HepG2 (cell line): Measurements from ENCODE around the gene TUBA4B. TPM values are rescaled to one million over a fixed set of nuclear protein-coding genes. Genes with fewer than 3 reads are reported as not detected.

Experiments
- BRD4 ChIP-seq: sonication (generic); formaldehyde crosslinking; IDR thresholded peaks from 2 replicates; pipeline ENCODE4 v1.4.0; 2020; ENCODE audit warnings: missing genetic modification reagents
- ELF3 ChIP-seq: IDR thresholded peaks from 2 replicates; pipeline ENCODE4 v1.6.1; 2016; ENCODE audit warnings: missing genetic modification reagents, missing compliant biosample characterization
- ESRRA ChIP-seq: sonication (generic); formaldehyde crosslinking; IDR thresholded peaks from 2 replicates; pipeline ENCODE4 v1.5.1; 2020; ENCODE audit warnings: mild to moderate bottlenecking, low read depth, missing genetic modification reagents
- FOSL2 ChIP-seq: sonication (generic); formaldehyde crosslinking; IDR thresholded peaks from 2 replicates; pipeline ENCODE4 v1.4.0; 2020; ENCODE audit warnings: missing genetic modification reagents
- GABPA ChIP-seq, 2 experiments: IDR thresholded peaks; 2 replicates each; pipeline ENCODE4 v1.6.1; 2011 to 2016; ENCODE audit warnings: low read depth in 2 of 2, low read length in 1 of 2, missing biosample characterization in 1 of 2, missing genetic modification characterization in 1 of 2
- IRX3 ChIP-seq: sonication (generic); formaldehyde crosslinking; IDR thresholded peaks from 2 replicates; pipeline ENCODE4 v1.8.1; 2023; ENCODE audit warnings: mild to moderate bottlenecking, low read depth, missing genetic modification reagents, borderline replicate concordance
- LRRFIP1 ChIP-seq: sonication (generic); formaldehyde crosslinking; conservative IDR thresholded peaks from 2 replicates; pipeline ENCODE4 v1.4.0; 2020; ENCODE audit warnings: missing genetic modification reagents
- NFE2L2 ChIP-seq: fragments of 150-350 bp; IDR thresholded peaks from 2 replicates; pipeline ENCODE4 v1.6.1; 2014; ENCODE audit warnings: low read length
- STAG1 ChIP-seq: sonication (generic); formaldehyde crosslinking; IDR thresholded peaks from 2 replicates; pipeline ENCODE4 v1.4.0; 2020; ENCODE audit warnings: missing genetic modification reagents
- TFE3 ChIP-seq: IDR thresholded peaks from 2 replicates; pipeline ENCODE4 v1.6.1; 2016
- THYN1 ChIP-seq: sonication (generic); formaldehyde crosslinking; IDR thresholded peaks from 2 replicates; pipeline ENCODE4 v1.8.1; 2023; ENCODE audit warnings: low read depth, mild to moderate bottlenecking, moderate library complexity, missing genetic modification reagents, borderline replicate concordance
- ZFP36 ChIP-seq: fragments of 150-350 bp; IDR thresholded peaks from 2 replicates; pipeline ENCODE4 v1.6.1; 2018; ENCODE audit warnings: borderline replicate concordance, low read length, low read depth; ENCODE audit not compliant: partially characterized antibody
- ZFY ChIP-seq: sonication (generic); formaldehyde crosslinking; IDR thresholded peaks from 2 replicates; pipeline ENCODE4 v1.4.0; 2020; ENCODE audit warnings: missing genetic modification reagents
- ZNF143 ChIP-seq: sonication (generic); formaldehyde crosslinking; IDR thresholded peaks from 2 replicates; pipeline ENCODE4 v1.4.0; 2020; ENCODE audit warnings: missing genetic modification reagents
- ZNF296 ChIP-seq: sonication (generic); formaldehyde crosslinking; conservative IDR thresholded peaks from 2 replicates; pipeline ENCODE4 v1.5.0; 2020; ENCODE audit warnings: mild to moderate bottlenecking, missing genetic modification reagents
- ZNF446 ChIP-seq: sonication (generic); formaldehyde crosslinking; IDR thresholded peaks from 2 replicates; pipeline ENCODE4 v1.5.0; 2020; ENCODE audit warnings: mild to moderate bottlenecking, missing genetic modification reagents
- ZNF567 ChIP-seq: sonication (generic); formaldehyde crosslinking; IDR thresholded peaks from 2 replicates; pipeline ENCODE4 v1.8.1; 2023; ENCODE audit warnings: mild to moderate bottlenecking, missing genetic modification reagents, borderline replicate concordance
- ZNF816 ChIP-seq: sonication (generic); formaldehyde crosslinking; IDR thresholded peaks from 2 replicates; pipeline ENCODE4 v1.8.0; 2022; ENCODE audit warnings: missing genetic modification reagents, mild to moderate bottlenecking, borderline replicate concordance
- ZNF879 ChIP-seq: sonication (generic); formaldehyde crosslinking; IDR thresholded peaks from 2 replicates; pipeline ENCODE4 v1.8.1; 2023; ENCODE audit warnings: missing genetic modification reagents
- polyA plus RNA-seq, 8 experiments: library from polyadenylated mRNA; depleted of rRNA in 3 of 8; stranded (reverse) in 7 of 8; unstranded in 1 of 8; fragments of >200 nt; fragmentation: Illumina TruSeq in 4 of 8; extraction: Trizol in 4 of 8; gene quantifications; 2 replicates each; pipeline versions ENCODE4 v1.2.1 to v1.2.3, GENCODE V29; 2011 to 2016; ENCODE audit warnings: low read depth in 4 of 8, missing spikeins in 1 of 8, mixed read lengths in 1 of 8; ENCODE audit not compliant: insufficient read depth in 1 of 8
- total RNA-seq, 5 experiments: library from RNA; depleted of rRNA; stranded (reverse); fragments of >200 nt; fragmentation: Illumina TruSeq; extraction: Trizol; gene quantifications; 2 replicates each; pipeline ENCODE4 v1.2.3, GENCODE V29; 2016; ENCODE audit warnings: low read depth in 1 of 5
- TF ChIP-seq, protein P1 (sequence below): sonication (generic); formaldehyde crosslinking; IDR thresholded peaks from 2 replicates; pipeline ENCODE4 v1.9.0; 2021; ENCODE audit warnings: missing genetic modification reagents, mild to moderate bottlenecking, borderline replicate concordance
- TF ChIP-seq, protein P2 (sequence below): sonication (generic); formaldehyde crosslinking; IDR thresholded peaks from 2 replicates; pipeline ENCODE4 v1.4.0; 2020; ENCODE audit warnings: missing genetic modification reagents
- TF ChIP-seq, protein P3 (sequence below): sonication (generic); formaldehyde crosslinking; IDR thresholded peaks from 2 replicates; pipeline ENCODE4 v1.4.0; 2020; ENCODE audit warnings: mild to moderate bottlenecking, missing genetic modification reagents

TUBA4B gene
- total and polyA plus RNA-seq, 2 of the 13 experiments (the other 11 are each of a cell fraction or from before 2014, with no cell fraction given) = 0.18 to 0.22 TPM

GRCh38 chr2:219229305-219230058 lies 23.6 kb upstream of the TUBA4B start, which contains the start of the genes ANKZF1 and ATG9A (continued):
- TF ChIP-seq, protein P1, sequence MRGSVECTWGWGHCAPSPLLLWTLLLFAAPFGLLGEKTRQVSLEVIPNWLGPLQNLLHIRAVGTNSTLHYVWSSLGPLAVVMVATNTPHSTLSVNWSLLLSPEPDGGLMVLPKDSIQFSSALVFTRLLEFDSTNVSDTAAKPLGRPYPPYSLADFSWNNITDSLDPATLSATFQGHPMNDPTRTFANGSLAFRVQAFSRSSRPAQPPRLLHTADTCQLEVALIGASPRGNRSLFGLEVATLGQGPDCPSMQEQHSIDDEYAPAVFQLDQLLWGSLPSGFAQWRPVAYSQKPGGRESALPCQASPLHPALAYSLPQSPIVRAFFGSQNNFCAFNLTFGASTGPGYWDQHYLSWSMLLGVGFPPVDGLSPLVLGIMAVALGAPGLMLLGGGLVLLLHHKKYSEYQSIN (CRISPR knock-in tag) = no peak
- TF ChIP-seq IRX3 (CRISPR knock-in tag) = no peak
- TF ChIP-seq ZFY (CRISPR knock-in tag) = peak; percentile 91
- TF ChIP-seq ZNF296 = no peak
- TF ChIP-seq ZNF567 (CRISPR knock-in tag) = 0 out of 2 replicates have a peak, but pooled peaks have one; percentile 1
- no peak for TF ChIP-seq ZFP36
- no peak for TF ChIP-seq THYN1 (CRISPR knock-in tag)
- no peak for TF ChIP-seq BRD4
- TF ChIP-seq FOSL2 (CRISPR knock-in tag) = peak; percentile 64
- peak; percentile 91 for TF ChIP-seq ZNF816
- no peak for TF ChIP-seq ESRRA (CRISPR knock-in tag)
- no peak; the same call in 1 of the 2 replicates for TF ChIP-seq ZNF879
- TF ChIP-seq STAG1 (CRISPR knock-in tag) = no peak; the same call in 1 of the 2 replicates
- 0 out of 2 replicates have a peak, but pooled peaks have one; percentile 22 for TF ChIP-seq ZNF143 (CRISPR knock-in tag)
- TF ChIP-seq, protein P2, sequence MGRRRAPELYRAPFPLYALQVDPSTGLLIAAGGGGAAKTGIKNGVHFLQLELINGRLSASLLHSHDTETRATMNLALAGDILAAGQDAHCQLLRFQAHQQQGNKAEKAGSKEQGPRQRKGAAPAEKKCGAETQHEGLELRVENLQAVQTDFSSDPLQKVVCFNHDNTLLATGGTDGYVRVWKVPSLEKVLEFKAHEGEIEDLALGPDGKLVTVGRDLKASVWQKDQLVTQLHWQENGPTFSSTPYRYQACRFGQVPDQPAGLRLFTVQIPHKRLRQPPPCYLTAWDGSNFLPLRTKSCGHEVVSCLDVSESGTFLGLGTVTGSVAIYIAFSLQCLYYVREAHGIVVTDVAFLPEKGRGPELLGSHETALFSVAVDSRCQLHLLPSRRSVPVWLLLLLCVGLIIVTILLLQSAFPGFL (CRISPR knock-in tag) = no peak
- TF ChIP-seq ZNF446 (CRISPR knock-in tag) = peak; percentile 72; the same call in 1 of the 2 replicates
- TF ChIP-seq TFE3 (CRISPR knock-in tag) = 0 out of 2 replicates have a peak, but pooled peaks have one; percentile 13
- no peak; the same call in 1 of the 2 replicates for TF ChIP-seq GABPA (IDR thresholded peaks at IDR 0.05; ENCODE audit: low read depth, low read length)
- TF ChIP-seq GABPA (CRISPR knock-in tag; IDR thresholded peaks at IDR 0.05; ENCODE audit: low read depth) = peak; percentile 66; the same call in 1 of the 2 replicates
- TF ChIP-seq, protein P3, sequence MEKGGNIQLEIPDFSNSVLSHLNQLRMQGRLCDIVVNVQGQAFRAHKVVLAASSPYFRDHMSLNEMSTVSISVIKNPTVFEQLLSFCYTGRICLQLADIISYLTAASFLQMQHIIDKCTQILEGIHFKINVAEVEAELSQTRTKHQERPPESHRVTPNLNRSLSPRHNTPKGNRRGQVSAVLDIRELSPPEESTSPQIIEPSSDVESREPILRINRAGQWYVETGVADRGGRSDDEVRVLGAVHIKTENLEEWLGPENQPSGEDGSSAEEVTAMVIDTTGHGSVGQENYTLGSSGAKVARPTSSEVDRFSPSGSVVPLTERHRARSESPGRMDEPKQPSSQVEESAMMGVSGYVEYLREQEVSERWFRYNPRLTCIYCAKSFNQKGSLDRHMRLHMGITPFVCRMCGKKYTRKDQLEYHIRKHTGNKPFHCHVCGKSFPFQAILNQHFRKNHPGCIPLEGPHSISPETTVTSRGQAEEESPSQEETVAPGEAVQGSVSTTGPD (CRISPR knock-in tag) = no peak
- TF ChIP-seq NFE2L2 = no peak
- TF ChIP-seq ELF3 (CRISPR knock-in tag) = peak; percentile 75
- no peak for TF ChIP-seq LRRFIP1 (CRISPR knock-in tag)
